HepG2 (cell line): ENCODE results near the gene TOMM7. TPM values are rescaled to one million over a fixed set of nuclear protein-coding genes. Genes with fewer than 3 reads are reported as not detected.

Experiments used
- ATRX ChIP-seq: sonication (generic); formaldehyde crosslinking; IDR thresholded peaks from 2 replicates; pipeline ENCODE4 v1.4.0; 2020; ENCODE audit warnings: missing genetic modification reagents, borderline replicate concordance
- BCLAF1 ChIP-seq: fragments of 450-650 bp; IDR thresholded peaks from 2 replicates; pipeline ENCODE4 v1.6.1; 2017; ENCODE audit warnings: mild to moderate bottlenecking
- CAMTA2 ChIP-seq: sonication (generic); formaldehyde crosslinking; IDR thresholded peaks from 2 replicates; pipeline ENCODE4 v1.4.0; 2020; ENCODE audit warnings: mild to moderate bottlenecking, missing genetic modification reagents, borderline replicate concordance
- GLMP ChIP-seq: sonication (generic); formaldehyde crosslinking; IDR thresholded peaks from 2 replicates; pipeline ENCODE4 v1.9.0; 2021; ENCODE audit warnings: missing genetic modification reagents, mild to moderate bottlenecking, borderline replicate concordance
- NONO ChIP-seq, 2 experiments: fragments of 450-650 bp in 1 of 2; sonication (generic) in 1 of 2; formaldehyde crosslinking in 1 of 2; IDR thresholded peaks in 1 of 2; conservative IDR thresholded peaks in 1 of 2; 2 replicates each; pipeline versions ENCODE4 v1.6.1 to v1.8.0; 2017 to 2022; ENCODE audit warnings: mild to moderate bottlenecking in 1 of 2, missing genetic modification reagents in 1 of 2, moderate library complexity in 1 of 2
- RERE ChIP-seq: IDR thresholded peaks from 2 replicates; pipeline ENCODE4 v1.6.1; 2016; ENCODE audit warnings: low read depth, missing genetic modification reagents, missing compliant biosample characterization
- SKI ChIP-seq: fragments of 450-650 bp; IDR thresholded peaks from one replicate; pipeline ENCODE4 v1.6.1; 2018; ENCODE audit warnings: mild to moderate bottlenecking; ENCODE audit not compliant: partially characterized antibody
- SMAD9 ChIP-seq: sonication (generic); formaldehyde crosslinking; IDR thresholded peaks from 2 replicates; pipeline ENCODE4 v1.5.1; 2020; ENCODE audit warnings: mild to moderate bottlenecking, missing genetic modification reagents
- TRIM22 ChIP-seq: fragments of 450-650 bp; IDR thresholded peaks from 2 replicates; pipeline ENCODE4 v1.6.1; 2017
- ZFAT ChIP-seq: sonication (generic); formaldehyde crosslinking; conservative IDR thresholded peaks from 2 replicates; pipeline ENCODE4 v1.8.1; 2023; ENCODE audit warnings: missing genetic modification reagents, inconsistent platforms
- ZNF138 ChIP-seq: sonication (generic); formaldehyde crosslinking; IDR thresholded peaks from 2 replicates; pipeline ENCODE4 v1.5.0; 2020; ENCODE audit warnings: mild to moderate bottlenecking, low read depth, missing genetic modification reagents
- ZNF251 ChIP-seq: sonication (generic); formaldehyde crosslinking; IDR thresholded peaks from 2 replicates; pipeline ENCODE4 v1.9.0; 2021; ENCODE audit warnings: mild to moderate bottlenecking, missing genetic modification reagents
- ZNF619 ChIP-seq: sonication (generic); formaldehyde crosslinking; IDR thresholded peaks from 2 replicates; pipeline ENCODE4 v1.4.0; 2020; ENCODE audit warnings: mild to moderate bottlenecking, missing genetic modification reagents
- ZNF7 ChIP-seq: IDR thresholded peaks from 2 replicates; pipeline ENCODE4 v1.6.1; 2016; ENCODE audit warnings: missing biosample characterization, missing genetic modification reagents
- ZNF792 ChIP-seq: IDR thresholded peaks from 2 replicates; pipeline ENCODE4 v1.6.1; 2016
- polyA plus RNA-seq, 8 experiments: library from polyadenylated mRNA; depleted of rRNA in 3 of 8; stranded (reverse) in 7 of 8; unstranded in 1 of 8; fragments of >200 nt; fragmentation: Illumina TruSeq in 4 of 8; extraction: Trizol in 4 of 8; gene quantifications; 2 replicates each; pipeline versions ENCODE4 v1.2.1 to v1.2.3, GENCODE V29; 2011 to 2016; ENCODE audit warnings: low read depth in 4 of 8, missing spikeins in 1 of 8, mixed read lengths in 1 of 8; ENCODE audit not compliant: insufficient read depth in 1 of 8
- total RNA-seq, 5 experiments: library from RNA; depleted of rRNA; stranded (reverse); fragments of >200 nt; fragmentation: Illumina TruSeq; extraction: Trizol; gene quantifications; 2 replicates each; pipeline ENCODE4 v1.2.3, GENCODE V29; 2016; ENCODE audit warnings: low read depth in 1 of 5

TOMM7 gene
- total and polyA plus RNA-seq, 2 of the 13 experiments (the other 11 are each of a cell fraction or from before 2014, with no cell fraction given): 251 to 369 TPM

GRCh38 chr7:22814261-22815208, 8.1 kb downstream of the TOMM7 start (continued):
- TF ChIP-seq RERE (CRISPR knock-in tag) (peak; percentile 90), NONO (IDR thresholded peaks at IDR 0.05) (no peak), NONO (CRISPR knock-in tag; conservative IDR thresholded peaks at IDR 0.05) (no peak), ZNF7 (CRISPR knock-in tag) (no peak), TRIM22 (no peak), GLMP (no peak), SMAD9 (CRISPR knock-in tag) (no peak), ZNF792 (no peak), ATRX (CRISPR knock-in tag) (no peak), ZNF251 (CRISPR knock-in tag) (no peak), ZNF138 (CRISPR knock-in tag) (no peak), ZNF619 (CRISPR knock-in tag) (no peak), CAMTA2 (CRISPR knock-in tag) (no peak), BCLAF1 (no peak), ZFAT (CRISPR knock-in tag) (no peak), SKI (no peak)
